Activated B cell treated with CpG ODN at 0.5 μM for 24 hours (primary cell): ENCODE measurements around the gene CEMIP. TPM values are rescaled to one million over a fixed set of nuclear protein-coding genes. Genes with fewer than 3 reads are reported as not detected.

Source experiments
- ATAC-seq: fragments of 200-7000 bp; cut with Tn5 transposase; one replicate; pipeline ENCODE4 v1.10.0; 2021; ENCODE audit warnings: low read depth, mild to moderate bottlenecking, moderate library complexity
- CTCF ChIA-PET: fragments of 350-600 bp; sonication (Branson Sonifier 250); formaldehyde crosslinking; loops from one replicate; lab custom pipeline; 2021; ENCODE audit warnings: antibody characterized with exemption; lab: Charles Lee
- POLR2A ChIA-PET: fragments of 350-600 bp; sonication (Branson Sonifier 250); formaldehyde crosslinking; loops from one replicate; lab custom pipeline; 2021; ENCODE audit warnings: antibody characterized with exemption; lab: Charles Lee
- DNase-seq: peaks from one replicate; pipeline ENCODE4 v3.0.0; 2022
- H3K27ac Mint-ChIP-seq: one replicate; pipeline ENCODE4 v1.8.0; 2020; ENCODE audit warnings: mixed read lengths
- H3K27me3 Mint-ChIP-seq: one replicate; pipeline ENCODE4 v1.8.0; 2021; ENCODE audit warnings: mixed read lengths
- H3K36me3 Mint-ChIP-seq: one replicate; pipeline ENCODE4 v1.8.0; 2021; ENCODE audit warnings: low read depth, mixed read lengths
- H3K4me1 Mint-ChIP-seq: one replicate; pipeline ENCODE4 v1.8.0; 2021; ENCODE audit warnings: mixed read lengths
- H3K4me3 Mint-ChIP-seq: one replicate; pipeline ENCODE4 v1.8.0; 2020; ENCODE audit warnings: mild to moderate bottlenecking, mixed read lengths
- H3K9me3 Mint-ChIP-seq: one replicate; pipeline ENCODE4 v1.8.0; 2020; ENCODE audit warnings: mixed read lengths
- CTCF ChIP-seq: fragments of 200-600 bp; IDR thresholded peaks from one replicate; pipeline ENCODE4 v1.8.0; 2022; ENCODE audit warnings: antibody characterized with exemption, mild to moderate bottlenecking
- intact Hi-C: fragments of 100-400 bp; cut with micrococcal nuclease; formaldehyde crosslinking; loops from one replicate; pipeline ENCODE4 v1.15.1; 2024
- total RNA-seq: library from RNA; stranded (reverse); gene quantifications from 2 replicates; pipeline ENCODE4 v1.2.3, GENCODE V29; 2022

The CEMIP gene
- total RNA-seq, 1 donor from 2014 or later, result not detected

DNA sequence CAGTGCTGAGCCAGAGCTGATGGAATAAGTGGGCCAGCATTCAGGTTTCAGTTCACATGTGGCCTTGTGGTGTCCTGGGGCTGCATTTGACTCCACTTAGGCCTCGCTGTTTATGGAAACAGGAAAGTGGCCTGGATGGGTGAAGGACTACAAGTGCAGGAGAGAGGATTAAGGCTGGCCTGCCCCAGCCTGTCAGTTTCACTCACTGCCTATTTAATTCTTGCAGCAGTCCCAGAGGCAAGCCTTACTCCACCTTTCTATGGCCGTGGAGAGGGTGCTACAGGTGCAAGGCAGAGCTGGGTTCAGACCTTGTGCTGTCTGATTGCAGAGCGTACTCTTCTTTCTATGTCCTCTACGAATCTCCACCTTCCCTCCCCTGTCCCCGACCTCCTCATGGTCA is 46.4 kb upstream of the CEMIP start:
- intact Hi-C loops, result no loop called here
- H3K27me3 Mint-ChIP-seq, result no peaks in the 10 kb centered on the region
- CTCF ChIA-PET, result no interaction called here
- no peaks in the 10 kb centered on the region for H3K36me3 Mint-ChIP-seq
- DNase-seq (no peak), ATAC-seq (no peak)
- H3K9me3 Mint-ChIP-seq, result no peaks in the 10 kb centered on the region
- no peak overlapping the region for H3K27ac Mint-ChIP-seq
- no peak overlapping the region for H3K4me3 Mint-ChIP-seq
- no peaks in the 10 kb centered on the region for H3K4me1 Mint-ChIP-seq
- POLR2A ChIA-PET, result no interaction called here
- TF ChIP-seq CTCF, result no peak

DNA sequence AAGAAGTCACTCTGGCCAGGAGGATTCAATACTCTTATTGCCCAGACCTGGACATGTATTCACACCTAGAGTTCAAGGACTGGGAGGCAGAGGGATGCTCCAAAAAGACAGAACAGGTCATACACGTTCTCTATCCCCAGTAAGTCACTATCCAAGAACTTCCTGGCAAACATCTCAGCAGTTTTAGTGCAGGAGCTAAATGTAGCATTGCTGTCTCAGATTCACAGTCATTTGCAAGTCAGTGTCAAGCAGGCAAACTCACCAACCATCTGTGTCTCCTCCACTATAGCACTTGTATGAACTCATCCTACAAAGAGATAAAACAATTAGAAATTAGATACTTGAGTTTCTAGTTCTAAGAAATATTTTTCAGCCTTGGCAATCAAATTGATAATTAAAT is 45.7 kb upstream of the CEMIP start:
- H3K27me3 Mint-ChIP-seq, result no peaks in the 10 kb centered on the region
- H3K36me3 Mint-ChIP-seq, result no peaks in the 10 kb centered on the region
- H3K4me3 Mint-ChIP-seq, result no peak overlapping the region
- ATAC-seq, result no peak
- intact Hi-C loops, result no loop called here
- ChIA-PET POLR2A (no interaction called here), CTCF (no interaction called here)
- no peak overlapping the region for H3K27ac Mint-ChIP-seq
- H3K4me1 Mint-ChIP-seq, result no peaks in the 10 kb centered on the region
- no peak for TF ChIP-seq CTCF
- DNase-seq, result no peak
- H3K9me3 Mint-ChIP-seq, result peaks cover 1% of the 10 kb centered on the region

- Mint-ChIP-seq H3K9me3 (peaks cover 3% of the 10 kb centered on the region), H3K4me1 (no peaks in the 10 kb centered on the region), H3K27ac (no peak overlapping the region), H3K36me3 (no peaks in the 10 kb centered on the region), H3K27me3 (no peaks in the 10 kb centered on the region), H3K4me3 (no peak overlapping the region)
- ATAC-seq (no peak), DNase-seq (no peak)
- intact Hi-C loops, result no loop called here
- ChIA-PET POLR2A (no interaction called here), CTCF (no interaction called here)
- TF ChIP-seq CTCF, result no peak
Measured at GRCh38 chr15:80735344-80735743, 43.8 kb upstream of the CEMIP start.

GRCh38 chr15:80736560-80736959 is 42.6 kb upstream of the CEMIP start:
- TF ChIP-seq CTCF, result no peak
- H3K36me3 Mint-ChIP-seq, result no peaks in the 10 kb centered on the region
- H3K27me3 Mint-ChIP-seq, result no peaks in the 10 kb centered on the region
- ChIA-PET POLR2A (no interaction called here), CTCF (no interaction called here)
- no peak for DNase-seq
- ATAC-seq, result no peak
- H3K27ac Mint-ChIP-seq, result no peak overlapping the region
- no peak overlapping the region for H3K4me3 Mint-ChIP-seq
- peaks cover 3% of the 10 kb centered on the region for H3K9me3 Mint-ChIP-seq
- intact Hi-C loops, result no loop called here
- no peaks in the 10 kb centered on the region for H3K4me1 Mint-ChIP-seq

DNA sequence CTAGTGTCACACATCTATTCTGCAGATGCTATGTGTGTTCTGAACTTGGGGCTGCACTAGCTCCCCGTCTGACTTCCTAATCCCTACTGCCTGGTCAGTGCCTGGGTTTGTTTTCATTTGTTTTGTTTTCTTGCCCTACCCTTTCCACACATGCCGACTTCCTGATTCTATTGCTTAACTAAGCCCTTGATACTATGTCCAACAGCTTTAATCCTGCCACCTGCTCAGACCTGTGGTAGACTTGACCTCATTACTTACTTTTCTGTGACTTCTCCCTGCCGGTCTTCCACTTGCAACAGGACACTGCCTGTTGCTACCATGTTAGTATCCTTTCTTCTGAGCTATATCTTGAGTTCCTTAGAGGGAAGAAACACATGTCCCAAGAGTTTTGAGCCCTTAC is 39.3 kb upstream of the CEMIP start:
- Mint-ChIP-seq H3K27ac (no peak overlapping the region), H3K9me3 (peaks cover 3% of the 10 kb centered on the region), H3K4me3 (no peak overlapping the region), H3K27me3 (no peaks in the 10 kb centered on the region), H3K36me3 (no peaks in the 10 kb centered on the region), H3K4me1 (no peaks in the 10 kb centered on the region)
- no peak for TF ChIP-seq CTCF
- ATAC-seq, result no peak
- ChIA-PET CTCF (no interaction called here), POLR2A (no interaction called here)
- DNase-seq, result no peak
- intact Hi-C loops, result no loop called here
